Measurements from ENCODE around the gene CKAP4. TPM values are rescaled to one million over a fixed set of nuclear protein-coding genes. Genes with fewer than 3 reads are reported as not detected.

The CKAP4 gene
- total and polyA plus RNA-seq, 9 of the 15 experiments (the other 6 are each of a cell fraction or from before 2014, with no cell fraction given) = 0.08 to 0.20 TPM; not detected in 7

GRCh38 chr12:106227641-106228319 is 20.0 kb downstream of the CKAP4 start (continued):
- TF ChIP-seq E2F8 (IDR thresholded peaks at IDR 0.05; ENCODE audit: low read depth, partially characterized antibody) (no peak), ZSCAN32 (CRISPR knock-in tag; IDR thresholded peaks at IDR 0.05) (no peak), TCF15 (CRISPR knock-in tag; IDR thresholded peaks at IDR 0.05) (no peak), ZNF583 (CRISPR knock-in tag; IDR thresholded peaks at IDR 0.05) (no peak), RBM25 (IDR thresholded peaks at IDR 0.05; ENCODE audit: low read depth, low read length, severe bottlenecking) (no peak), ARID1B (IDR thresholded peaks at IDR 0.05) (no peak), CREB1 (IDR thresholded peaks at IDR 0.05) (no peak), CREB1 (CRISPR knock-in tag; IDR thresholded peaks at IDR 0.05) (no peak), CREBBP (IDR thresholded peaks at IDR 0.05; ENCODE audit: low read depth, low read length) (no peak), MBD2 (IDR thresholded peaks at IDR 0.05; ENCODE audit: borderline replicate concordance, low read depth) (no peak), CCAR2 (IDR thresholded peaks at IDR 0.05; ENCODE audit: low read depth, low read length) (no peak), DMBX1 (CRISPR knock-in tag; IDR thresholded peaks at IDR 0.05; ENCODE audit: borderline replicate concordance) (no peak)

All from K562 (cell line).